GM12892 (cell line): Measurements from ENCODE around the gene TAF3.

Source experiments
- POLR2A ChIP-seq: IDR thresholded peaks from 2 replicates; pipeline ENCODE4 v1.6.1; 2011; ENCODE audit warnings: low read depth, low read length, control low read depth
- POLR2AphosphoS5 ChIP-seq: IDR thresholded peaks from 2 replicates; pipeline ENCODE4 v1.6.1; 2011; ENCODE audit warnings: low read depth, low read length, control low read depth
- TAF1 ChIP-seq: IDR thresholded peaks from 2 replicates; pipeline ENCODE4 v1.6.1; 2011; ENCODE audit warnings: low read depth, mild to moderate bottlenecking, control low read depth, low read length, borderline replicate concordance

- TF ChIP-seq POLR2A (no peak), POLR2AphosphoS5 (no peak), TAF1 (no peak)
These were observed 72.5 kb downstream of the TAF3 start for GRCh38 chr10:7890781-7891180.
